ENCODE results near the gene PPM1M.

PPM1M gene

DNA sequence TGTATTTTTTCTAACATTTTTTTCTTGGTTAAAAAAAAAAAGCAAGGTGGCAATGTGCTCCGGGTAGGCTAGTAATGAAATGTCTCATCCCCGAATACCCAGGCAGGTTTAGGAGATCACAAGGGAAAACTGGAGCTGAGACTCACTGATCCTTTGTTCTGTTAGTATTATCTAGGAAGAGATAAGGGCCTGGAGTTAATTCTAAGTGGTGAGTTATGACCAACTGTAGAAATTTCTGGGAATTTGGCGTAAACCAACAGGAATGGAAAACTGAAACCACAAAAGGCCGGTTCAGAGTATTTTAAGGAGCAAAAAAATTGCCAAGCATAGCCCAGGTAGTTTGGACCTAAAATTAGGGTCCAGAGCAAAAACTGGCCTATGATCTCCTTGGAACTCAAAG lies 12.4 kb downstream of the PPM1M start:
- in situ Hi-C loops (cut with MboI; ENCODE audit: low pct_unique_long_range_greater_than_20kb, low sequenced_read_pairs, unreplicated experiment): no loop called here
- DNase-seq (ENCODE audit: low spot score): no peak
- TF ChIP-seq, protein P1, sequence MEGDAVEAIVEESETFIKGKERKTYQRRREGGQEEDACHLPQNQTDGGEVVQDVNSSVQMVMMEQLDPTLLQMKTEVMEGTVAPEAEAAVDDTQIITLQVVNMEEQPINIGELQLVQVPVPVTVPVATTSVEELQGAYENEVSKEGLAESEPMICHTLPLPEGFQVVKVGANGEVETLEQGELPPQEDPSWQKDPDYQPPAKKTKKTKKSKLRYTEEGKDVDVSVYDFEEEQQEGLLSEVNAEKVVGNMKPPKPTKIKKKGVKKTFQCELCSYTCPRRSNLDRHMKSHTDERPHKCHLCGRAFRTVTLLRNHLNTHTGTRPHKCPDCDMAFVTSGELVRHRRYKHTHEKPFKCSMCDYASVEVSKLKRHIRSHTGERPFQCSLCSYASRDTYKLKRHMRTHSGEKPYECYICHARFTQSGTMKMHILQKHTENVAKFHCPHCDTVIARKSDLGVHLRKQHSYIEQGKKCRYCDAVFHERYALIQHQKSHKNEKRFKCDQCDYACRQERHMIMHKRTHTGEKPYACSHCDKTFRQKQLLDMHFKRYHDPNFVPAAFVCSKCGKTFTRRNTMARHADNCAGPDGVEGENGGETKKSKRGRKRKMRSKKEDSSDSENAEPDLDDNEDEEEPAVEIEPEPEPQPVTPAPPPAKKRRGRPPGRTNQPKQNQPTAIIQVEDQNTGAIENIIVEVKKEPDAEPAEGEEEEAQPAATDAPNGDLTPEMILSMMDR (IDR thresholded peaks at IDR 0.05; ENCODE audit: extremely low read depth, insufficient read depth, missing control alignments): no peak

DNA sequence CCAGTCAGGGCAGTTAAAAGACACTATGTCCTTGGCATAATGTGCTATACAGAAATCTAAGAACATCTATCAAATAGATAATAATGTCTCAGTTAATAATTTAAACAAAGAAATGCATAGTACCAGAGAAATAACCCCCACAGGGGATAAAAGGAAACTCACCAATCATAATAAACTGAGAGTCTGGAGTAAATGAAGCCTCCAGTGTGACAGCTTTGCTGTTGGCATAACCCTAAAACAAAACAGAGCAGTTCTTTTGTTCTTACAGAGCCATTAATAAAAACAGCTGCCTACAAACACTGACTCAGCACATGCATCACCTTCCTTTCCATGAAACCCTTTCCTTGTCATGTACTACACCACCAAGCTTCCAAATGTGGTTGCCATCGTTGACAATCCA lies 13.5 kb downstream of the PPM1M start:
- DNase-seq (ENCODE audit: low spot score): no peak
- TF ChIP-seq, protein P1 (IDR thresholded peaks at IDR 0.05; ENCODE audit: extremely low read depth, insufficient read depth, missing control alignments): no peak
- in situ Hi-C loops (cut with MboI; ENCODE audit: low pct_unique_long_range_greater_than_20kb, low sequenced_read_pairs, unreplicated experiment): no loop called here

DNA sequence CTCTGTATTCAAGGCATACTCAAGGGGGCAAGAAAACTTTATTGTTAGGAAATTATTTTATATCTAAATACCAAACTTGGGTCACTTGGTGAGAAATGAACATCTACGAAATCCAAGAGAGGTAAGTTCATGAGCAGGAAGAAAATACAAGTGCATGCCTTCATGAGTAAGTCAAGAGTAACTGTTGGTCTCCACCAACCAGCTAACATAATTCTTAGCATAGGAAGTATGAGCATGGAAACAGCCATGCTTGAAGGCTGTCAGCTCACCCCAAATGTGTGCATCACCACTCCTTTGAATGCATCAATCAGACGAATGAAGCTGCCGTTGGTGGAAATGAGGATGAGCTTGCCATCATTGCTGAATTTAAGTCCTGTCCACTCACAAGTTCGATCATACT lies 13.9 kb downstream of the PPM1M start:
- TF ChIP-seq, protein P1 (IDR thresholded peaks at IDR 0.05; ENCODE audit: extremely low read depth, insufficient read depth, missing control alignments): no peak
- in situ Hi-C loops (cut with MboI; ENCODE audit: low pct_unique_long_range_greater_than_20kb, low sequenced_read_pairs, unreplicated experiment): no loop called here
- DNase-seq (ENCODE audit: low spot score): no peak

DNA sequence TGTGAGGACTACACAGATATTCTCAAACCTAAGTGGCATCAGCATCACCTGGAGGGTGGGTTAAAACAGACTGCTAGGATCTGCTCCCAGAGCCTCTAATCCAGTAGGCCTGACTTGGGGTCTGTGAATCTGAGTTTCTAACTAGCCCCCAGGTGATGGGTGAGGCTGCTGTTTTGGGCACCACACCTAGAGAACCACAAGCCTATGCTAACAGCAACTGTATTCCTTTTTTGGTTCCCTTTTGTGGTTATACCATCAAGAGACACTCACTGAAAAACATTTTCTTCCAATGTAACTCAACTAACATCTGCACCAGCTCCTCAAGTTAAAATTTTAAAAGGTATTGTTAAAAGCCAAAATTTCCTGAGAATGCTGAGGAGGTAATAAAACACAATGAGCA lies 16.9 kb downstream of the PPM1M start:
- no peak for DNase-seq (ENCODE audit: low spot score)
- in situ Hi-C loops (cut with MboI; ENCODE audit: low pct_unique_long_range_greater_than_20kb, low sequenced_read_pairs, unreplicated experiment): no loop called here
- TF ChIP-seq, protein P1 (IDR thresholded peaks at IDR 0.05; ENCODE audit: extremely low read depth, insufficient read depth, missing control alignments): no peak

- TF ChIP-seq, protein P1 (IDR thresholded peaks at IDR 0.05; ENCODE audit: extremely low read depth, insufficient read depth, missing control alignments): no peak
- in situ Hi-C loops (cut with MboI; ENCODE audit: low pct_unique_long_range_greater_than_20kb, low sequenced_read_pairs, unreplicated experiment): no loop called here
- no peak for DNase-seq (ENCODE audit: low spot score)
Observed at GRCh38 chr3:52265387-52265786, 19.8 kb downstream of the PPM1M start.

- in situ Hi-C loops (cut with MboI; ENCODE audit: low pct_unique_long_range_greater_than_20kb, low sequenced_read_pairs, unreplicated experiment): no loop called here
- TF ChIP-seq, protein P1 (IDR thresholded peaks at IDR 0.05; ENCODE audit: extremely low read depth, insufficient read depth, missing control alignments): no peak
- no peak for DNase-seq (ENCODE audit: low spot score)
Observed at GRCh38 chr3:52268036-52268435, 22.5 kb downstream of the PPM1M start.

DNA sequence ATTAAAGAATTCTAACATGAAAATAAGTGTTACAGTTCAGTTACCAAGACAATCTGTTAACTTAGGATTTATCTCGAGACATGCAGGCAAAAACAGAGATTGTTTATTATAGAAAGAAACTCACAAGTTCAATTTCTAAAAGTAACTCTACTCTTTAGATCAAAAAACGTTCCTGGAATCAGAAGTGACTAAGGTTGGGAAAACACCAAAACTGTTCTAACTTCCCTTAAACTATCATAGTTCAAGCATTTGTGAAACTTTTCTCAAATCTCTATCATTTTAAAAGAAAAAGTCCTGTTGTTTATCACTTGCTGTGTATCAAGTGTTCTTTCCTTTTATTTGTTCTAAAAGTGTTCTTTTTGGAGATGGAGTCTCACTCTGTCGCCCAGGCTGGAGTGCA lies 24.2 kb downstream of the PPM1M start:
- TF ChIP-seq, protein P1 (IDR thresholded peaks at IDR 0.05; ENCODE audit: extremely low read depth, insufficient read depth, missing control alignments): no peak
- in situ Hi-C loops (cut with MboI; ENCODE audit: low pct_unique_long_range_greater_than_20kb, low sequenced_read_pairs, unreplicated experiment): no loop called here
- DNase-seq (ENCODE audit: low spot score): no peak
